ENCODE data around the gene PPARG. TPM values are rescaled to one million over a fixed set of nuclear protein-coding genes. Genes with fewer than 3 reads are reported as not detected.

Gene PPARG
- polyA plus RNA-seq, 4 donors = 26.8 to 51.6 (median 32.3) TPM

DNA sequence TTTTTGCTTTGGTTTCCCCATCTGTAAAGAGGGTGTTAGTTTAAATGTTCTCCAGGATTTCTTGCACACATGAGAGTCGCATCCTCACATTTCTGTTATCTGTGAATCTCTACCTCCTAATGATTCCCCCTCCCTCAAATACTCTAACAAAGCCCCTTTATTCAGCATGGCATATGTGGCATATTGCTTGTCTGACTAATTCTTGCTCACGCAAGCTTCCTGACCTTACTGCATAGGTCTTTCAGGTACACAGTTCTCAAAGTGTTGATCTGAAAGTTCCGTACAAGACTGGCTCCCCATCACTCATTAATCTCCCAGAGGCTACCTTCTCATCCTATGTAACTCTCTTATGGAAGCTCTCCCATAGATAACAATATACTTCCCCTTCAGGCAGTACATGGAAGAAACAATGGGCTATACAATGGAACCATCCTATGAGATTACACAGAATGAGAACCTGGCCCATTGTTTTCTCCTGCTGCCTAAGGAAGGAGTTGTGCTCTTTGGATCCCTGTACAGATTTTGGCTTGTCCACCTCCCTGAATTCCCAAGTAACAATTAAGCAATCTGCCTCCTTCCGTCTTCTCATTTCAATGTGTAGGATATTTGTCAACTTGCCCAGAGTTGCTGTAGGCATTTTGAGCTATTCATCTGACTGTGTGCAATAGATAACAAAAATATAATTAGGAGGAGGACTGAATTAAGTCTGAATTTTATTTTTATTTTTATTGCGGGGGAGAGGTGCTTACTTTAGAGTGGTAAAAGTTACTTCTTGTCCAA lies 51.0 kb downstream of the PPARG start:
- DNase-seq (ENCODE audit: low read depth in 4 of 4, low spot score in 3 of 4) = no peak

DNA sequence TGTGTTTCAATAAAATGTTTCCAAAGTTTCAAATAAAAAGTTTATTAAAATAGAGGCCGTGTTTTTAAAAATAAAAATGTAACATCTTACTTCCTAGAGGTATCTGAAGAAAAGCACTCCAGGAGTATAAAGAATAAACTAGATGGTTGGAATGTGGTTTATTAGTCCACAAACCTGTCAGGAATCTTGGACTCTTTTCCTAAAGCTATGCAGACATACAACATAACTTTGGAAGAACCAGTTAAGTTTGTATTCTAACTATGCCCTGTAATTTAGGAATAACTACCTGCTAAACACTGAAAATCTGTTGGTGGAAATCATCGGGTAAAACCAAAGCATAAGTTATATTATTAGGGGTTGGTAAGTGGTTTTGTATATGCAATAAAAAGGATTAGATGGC lies 51.6 kb downstream of the PPARG start:
- no peak for DNase-seq (ENCODE audit: low read depth in 4 of 4, low spot score in 3 of 4)

DNA sequence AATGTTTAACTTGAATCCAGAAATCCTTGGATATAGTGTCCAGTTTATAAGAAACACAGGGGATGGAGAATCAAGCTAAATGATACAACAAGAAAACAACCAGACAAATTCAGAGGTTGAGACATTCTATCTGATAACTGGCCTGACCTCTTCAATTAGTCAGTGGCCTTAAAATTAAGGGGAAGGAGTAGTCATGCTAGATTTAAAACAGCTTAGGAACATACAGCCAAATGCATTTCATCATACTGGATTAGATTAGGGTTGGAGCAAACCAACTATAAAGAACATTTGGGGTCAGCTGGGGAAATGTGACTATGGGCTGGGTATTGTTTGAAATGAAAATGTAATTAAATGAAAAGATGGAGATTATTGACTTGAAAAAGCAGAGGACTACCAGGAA lies 53.3 kb downstream of the PPARG start:
- DNase-seq (ENCODE audit: low read depth in 4 of 4, low spot score in 3 of 4) = no peak

DNA sequence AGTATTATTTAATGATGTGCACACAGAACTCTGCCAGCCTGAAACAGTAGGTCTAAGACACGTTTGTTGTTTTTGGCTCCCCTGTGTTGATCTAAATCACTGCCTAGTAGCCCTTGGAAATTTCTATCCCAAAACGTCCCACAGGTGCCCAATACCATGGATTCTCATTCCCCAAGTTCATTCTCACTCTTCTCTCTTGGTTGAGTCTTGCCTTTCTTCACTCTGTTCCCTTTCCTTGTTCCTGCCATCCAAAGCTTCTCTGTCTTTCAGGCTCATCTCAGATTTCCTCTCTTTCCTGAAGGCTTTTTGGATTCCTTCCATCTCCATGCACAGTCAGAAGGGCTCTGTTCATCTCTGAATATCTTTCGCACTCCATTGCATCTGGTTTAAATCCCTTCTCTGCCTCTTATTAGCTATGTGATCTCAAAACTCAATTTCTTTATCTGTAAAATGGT lies 54.2 kb downstream of the PPARG start:
- DNase-seq (ENCODE audit: low read depth in 4 of 4, low spot score in 3 of 4) = no peak

DNA sequence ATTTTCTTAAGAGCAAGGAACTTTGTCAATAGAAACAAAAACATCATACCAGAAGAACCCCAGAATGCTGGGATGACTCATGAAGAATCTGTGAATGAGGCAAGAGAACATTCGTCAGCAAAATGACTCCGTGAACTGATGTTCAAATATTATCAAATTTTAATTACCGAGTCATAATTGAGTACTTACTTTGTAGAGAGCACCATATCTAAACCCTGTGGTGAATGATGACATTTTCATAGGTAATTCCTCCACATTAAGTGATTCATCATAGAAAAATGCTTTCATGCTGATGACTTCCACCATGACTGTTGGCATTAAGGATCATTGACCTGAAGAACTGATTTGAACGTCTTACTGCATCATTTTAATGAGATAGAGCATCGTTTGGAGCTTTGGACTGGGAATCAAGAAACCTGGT lies 56.3 kb downstream of the PPARG start:
- DNase-seq (ENCODE audit: low read depth in 4 of 4, low spot score in 3 of 4) = no peak

DNA sequence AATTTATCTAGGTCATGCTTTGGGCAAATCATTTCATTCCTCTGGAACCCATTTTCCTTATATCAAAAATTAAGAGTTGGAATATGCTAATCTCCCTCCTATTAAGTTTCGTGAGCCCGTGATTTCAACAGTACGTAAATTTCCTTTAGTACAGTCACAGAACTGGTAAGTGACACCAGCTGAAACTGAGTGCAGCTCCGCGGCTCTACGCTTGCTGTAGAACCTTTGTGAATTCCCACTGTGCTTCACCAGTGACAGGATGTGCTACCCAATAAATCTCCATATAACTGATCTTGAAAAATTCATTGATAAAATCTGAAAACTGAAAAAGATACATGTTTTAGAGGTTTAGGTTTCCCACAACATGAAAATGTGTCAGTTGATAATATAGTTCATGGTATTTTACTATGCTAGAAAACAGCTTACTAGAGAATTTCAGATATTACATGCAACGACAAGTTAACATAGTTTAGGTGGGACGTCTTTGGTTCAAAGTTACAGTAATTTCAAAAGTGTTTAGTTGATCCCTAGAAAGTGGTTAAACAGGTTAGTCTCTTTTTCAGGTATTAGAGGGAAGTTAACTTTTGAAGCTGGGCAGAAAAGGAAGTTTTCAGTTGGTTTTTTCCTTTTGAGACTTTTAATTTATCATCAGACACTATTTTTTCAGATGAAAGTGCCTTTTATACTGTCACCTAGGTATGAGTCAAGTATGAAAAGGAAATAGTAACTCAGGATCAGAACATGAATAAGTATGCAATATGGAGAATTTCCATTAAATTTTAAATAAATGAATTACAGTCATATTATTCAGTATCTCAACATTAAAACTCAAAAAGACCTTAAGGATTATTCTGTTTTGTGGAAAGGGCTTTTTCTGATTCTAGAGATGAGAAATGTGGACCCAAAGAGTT lies 57.0 kb downstream of the PPARG start:
- DNase-seq (ENCODE audit: low read depth in 4 of 4, low spot score in 3 of 4) = no peak

DNA sequence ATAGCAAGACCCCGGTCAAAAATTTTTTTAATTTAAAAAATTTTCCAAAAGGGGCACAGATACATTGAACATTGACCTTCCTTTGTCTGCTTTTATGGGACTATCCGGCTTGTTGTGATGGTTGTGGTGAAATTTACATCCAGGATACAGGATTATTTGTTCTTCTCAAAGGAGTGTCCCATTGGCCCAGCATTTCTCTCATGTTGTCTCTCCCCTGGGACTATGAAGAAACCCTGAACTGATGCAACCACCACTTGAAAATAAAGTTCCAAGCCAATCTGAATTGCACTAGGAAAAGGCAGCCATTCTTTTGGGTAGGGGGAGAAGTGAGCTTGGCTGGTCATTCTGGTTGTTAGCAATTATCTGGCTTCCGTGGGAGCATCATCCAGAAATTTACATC lies 58.4 kb downstream of the PPARG start:
- no peak for DNase-seq (ENCODE audit: low read depth in 4 of 4, low spot score in 3 of 4)

DNA sequence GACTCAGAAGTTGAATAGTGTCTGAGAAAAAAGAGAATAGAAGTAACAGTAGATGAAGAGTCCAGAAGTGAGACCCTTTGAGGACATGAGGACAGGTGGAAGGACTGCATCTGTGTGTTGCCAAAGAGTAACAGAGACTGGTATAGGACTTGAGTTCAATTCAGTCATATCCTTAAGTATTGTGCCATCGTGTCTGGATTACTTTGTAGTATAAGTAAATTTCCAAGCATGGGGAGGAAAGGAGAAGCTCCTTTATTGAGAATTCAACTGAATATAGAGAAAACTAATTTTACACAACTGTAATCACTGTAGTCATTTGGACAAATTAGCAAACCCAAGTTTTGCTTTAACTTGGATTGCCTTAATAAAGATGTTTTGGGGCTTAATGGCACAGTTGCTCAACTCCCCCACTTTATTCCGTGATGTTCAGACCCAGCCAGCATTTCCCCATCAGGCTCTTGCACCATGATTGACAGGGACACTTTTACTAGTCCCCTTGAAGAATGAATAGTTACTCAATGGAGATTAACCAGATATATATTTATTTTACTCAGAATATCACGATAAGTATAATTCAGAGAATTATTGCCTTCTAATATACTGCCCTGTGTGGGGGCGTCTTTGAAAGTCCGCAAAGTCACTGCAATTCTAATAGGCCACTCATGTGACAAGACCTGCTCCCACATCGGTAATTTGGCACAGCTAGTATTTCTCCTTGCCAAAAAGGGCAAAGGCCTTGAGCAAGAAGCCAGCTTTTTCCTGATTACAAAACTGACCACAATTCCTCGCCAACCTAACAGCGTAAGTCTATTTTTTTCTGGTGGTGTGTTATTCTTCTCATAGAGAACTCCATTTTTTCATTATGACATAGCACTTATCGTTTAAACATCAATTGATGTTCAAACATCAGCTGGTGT lies 61.3 kb downstream of the PPARG start:
- DNase-seq (ENCODE audit: low read depth in 4 of 4, low spot score in 3 of 4) = no peak

DNA sequence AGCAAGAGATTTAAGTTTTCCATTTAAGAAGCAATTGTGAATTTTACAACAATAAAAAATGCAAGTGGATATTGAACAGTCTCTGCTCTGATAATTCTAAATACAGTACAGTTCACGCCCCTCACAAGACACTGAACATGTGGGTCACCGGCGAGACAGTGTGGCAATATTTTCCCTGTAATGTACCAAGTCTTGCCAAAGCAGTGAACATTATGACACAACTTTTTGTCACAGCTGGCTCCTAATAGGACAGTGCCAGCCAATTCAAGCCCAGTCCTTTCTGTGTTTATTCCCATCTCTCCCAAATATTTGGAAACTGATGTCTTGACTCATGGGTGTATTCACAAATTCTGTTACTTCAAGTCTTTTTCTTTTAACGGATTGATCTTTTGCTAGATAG lies 62.3 kb downstream of the PPARG start:
- DNase-seq (ENCODE audit: low read depth in 4 of 4, low spot score in 3 of 4) = no peak

DNA sequence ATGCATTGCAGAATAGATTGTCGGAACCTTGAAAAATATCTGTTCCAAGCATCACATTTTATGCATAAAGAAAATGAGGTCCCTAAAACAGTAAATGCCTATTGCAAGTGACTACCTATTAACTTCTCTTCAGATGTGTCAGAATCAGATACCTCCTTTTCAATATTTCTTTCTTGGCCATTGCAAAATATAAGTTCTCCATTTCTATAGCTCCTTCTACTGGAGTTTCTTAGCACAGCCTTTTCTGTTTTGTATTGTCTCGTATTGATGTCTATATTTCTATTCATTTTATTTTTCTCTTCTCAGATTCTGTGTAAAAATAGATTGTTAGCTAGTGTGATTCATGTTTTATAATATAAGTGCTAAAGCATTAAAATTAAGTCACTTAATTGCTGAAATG lies 63.4 kb downstream of the PPARG start:
- DNase-seq (ENCODE audit: low read depth in 4 of 4, low spot score in 3 of 4) = no peak

DNA sequence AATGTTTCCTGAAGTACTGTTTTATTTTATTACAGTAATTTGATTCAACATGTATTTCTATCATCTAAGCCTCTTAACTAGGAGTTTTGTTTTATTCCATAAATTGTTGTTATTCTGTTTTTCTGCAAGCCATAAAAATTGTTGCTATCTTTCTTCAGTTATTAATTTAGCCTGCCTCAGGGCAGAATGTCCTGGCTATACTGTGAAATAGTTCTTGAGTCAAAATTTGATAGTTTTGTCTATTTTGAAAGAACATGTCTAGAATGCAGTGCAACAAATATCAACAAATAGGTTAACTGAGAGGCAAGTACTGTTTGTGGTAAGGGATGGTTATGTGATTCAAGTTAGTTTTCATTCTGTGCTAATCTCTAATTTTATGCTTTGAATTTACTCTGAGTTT lies 63.9 kb downstream of the PPARG start:
- no peak for DNase-seq (ENCODE audit: low read depth in 4 of 4, low spot score in 3 of 4)

DNA sequence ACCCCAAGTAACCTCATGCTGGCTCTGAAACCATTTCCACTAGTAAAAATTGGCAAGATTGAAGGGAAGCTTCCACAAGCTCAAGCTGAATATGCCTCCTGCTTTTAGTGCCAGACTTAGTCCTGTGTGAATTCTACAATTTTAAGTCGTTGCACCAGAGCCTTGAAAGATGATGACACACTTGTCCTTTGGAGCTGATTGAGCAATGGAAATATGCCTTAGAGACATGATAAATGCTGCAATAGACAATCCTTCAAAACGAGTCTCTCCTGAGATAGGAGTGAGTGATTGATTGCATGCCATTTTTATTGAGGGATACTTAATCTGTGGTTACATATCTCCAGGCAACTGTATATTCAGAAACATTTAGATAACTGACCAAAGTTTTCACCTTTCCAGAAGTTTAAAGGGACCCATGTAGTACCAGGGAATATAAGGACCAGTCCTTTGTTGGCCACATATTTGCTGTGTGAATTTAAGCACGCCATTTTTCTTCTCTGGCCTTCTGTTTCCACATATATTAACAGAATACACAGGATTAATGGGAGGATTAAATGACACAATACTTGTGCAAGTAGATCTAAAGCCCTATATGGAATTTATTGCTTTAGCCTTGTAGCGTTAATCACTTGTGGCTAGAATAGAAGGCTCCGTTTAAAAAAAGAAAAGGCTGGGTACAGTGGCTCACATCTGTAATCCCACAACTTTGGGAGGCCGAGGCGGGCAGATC lies 65.1 kb downstream of the PPARG start:
- DNase-seq (ENCODE audit: low read depth in 4 of 4, low spot score in 3 of 4) = no peak

DNA sequence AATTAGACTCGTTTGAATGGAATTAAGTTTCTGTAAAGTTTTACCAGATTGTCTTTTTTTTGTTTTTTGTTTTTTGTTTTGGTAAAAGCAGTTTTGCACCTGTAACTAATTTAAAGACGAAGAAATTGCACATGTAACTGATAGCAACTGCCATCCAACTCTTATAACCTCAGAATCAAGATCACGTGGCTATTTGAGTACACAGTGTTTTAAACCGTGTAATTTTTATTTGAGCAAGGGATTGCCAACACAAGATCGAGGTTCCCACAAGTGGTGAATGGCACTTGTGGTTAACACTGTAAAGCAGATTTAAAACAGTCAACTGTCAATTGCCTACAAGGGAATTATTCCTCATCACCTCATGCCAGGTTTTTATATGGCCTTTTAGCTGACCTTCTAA lies 67.3 kb downstream of the PPARG start:
- no peak for DNase-seq (ENCODE audit: low read depth in 4 of 4, low spot score in 3 of 4)

DNA sequence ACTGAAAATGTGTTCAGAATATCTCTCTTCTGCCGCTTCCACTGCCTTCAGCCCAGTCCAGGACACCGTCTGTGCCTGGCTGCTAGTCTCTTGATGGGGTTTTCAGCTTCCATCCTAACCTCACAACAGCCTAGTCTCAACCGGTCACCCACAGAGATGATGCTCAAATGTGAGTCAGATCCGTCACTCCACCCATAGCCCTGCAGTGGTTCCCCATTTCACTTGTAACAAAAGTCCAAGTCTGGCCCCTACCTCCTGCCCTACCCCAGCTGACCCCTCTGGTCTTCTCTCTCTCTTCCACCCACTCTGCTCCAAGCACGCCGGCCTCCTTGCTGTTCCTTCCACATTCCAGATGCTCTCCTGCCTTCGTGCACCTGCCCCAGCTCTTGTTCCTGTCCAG lies 68.1 kb downstream of the PPARG start:
- DNase-seq (ENCODE audit: low read depth in 4 of 4, low spot score in 3 of 4) = no peak

DNA sequence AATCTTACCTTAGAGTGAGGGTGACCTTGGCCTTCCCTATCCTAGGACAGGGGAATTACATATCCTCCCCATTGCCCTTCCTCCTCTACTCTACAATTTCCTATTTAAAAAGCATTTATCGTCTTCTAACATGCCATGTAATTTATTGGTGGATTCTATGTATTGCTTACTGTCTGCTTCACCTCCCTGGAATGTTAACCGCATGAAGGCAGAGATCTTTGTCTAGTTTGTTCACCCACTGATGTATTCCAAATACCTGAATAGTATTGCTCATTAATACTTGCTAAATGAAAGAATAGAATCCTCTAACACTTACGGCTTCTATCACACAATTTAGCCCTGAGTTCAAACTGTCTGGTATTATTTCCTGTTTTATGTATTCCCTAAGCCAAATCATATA lies 68.6 kb downstream of the PPARG start:
- no peak for DNase-seq (ENCODE audit: low read depth in 4 of 4, low spot score in 3 of 4)

DNA sequence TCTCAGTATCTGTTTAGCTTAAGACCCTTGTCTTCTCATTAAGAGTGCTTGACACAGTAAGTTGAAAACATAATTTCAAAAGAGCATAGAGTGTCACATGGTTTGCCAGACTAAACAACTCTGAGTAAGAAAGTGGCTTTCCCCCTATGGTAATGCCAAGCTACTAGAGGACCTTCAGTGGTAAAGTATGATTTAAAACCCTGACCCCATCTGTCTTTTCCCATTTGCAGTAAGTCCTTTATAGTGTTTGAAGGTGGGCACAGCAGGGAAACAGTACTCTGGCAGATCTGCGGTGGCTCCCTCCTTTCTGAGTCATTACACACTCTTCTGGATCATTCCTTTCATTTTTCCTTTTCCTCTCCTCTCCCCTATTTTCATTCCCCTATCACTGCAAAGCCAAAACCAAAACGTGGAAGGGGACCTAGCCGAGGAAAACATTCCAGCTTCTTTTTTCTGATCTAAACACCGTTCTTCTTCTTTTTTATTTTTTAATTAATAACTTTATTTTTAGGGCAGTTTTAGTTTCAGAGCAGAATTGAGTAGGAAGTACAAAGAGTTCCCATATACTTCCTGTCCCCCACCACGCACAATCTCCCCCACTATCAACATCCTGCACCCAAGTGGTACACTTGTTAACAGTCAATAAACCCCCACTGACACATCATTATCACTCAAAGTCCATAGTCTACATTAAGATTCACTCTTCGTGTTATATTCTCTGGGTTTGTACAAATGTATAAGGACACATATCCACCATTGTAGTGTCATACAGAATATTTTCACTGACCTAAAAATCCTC lies 74.7 kb downstream of the PPARG start:
- DNase-seq (ENCODE audit: low read depth in 4 of 4, low spot score in 3 of 4) = no peak

DNA sequence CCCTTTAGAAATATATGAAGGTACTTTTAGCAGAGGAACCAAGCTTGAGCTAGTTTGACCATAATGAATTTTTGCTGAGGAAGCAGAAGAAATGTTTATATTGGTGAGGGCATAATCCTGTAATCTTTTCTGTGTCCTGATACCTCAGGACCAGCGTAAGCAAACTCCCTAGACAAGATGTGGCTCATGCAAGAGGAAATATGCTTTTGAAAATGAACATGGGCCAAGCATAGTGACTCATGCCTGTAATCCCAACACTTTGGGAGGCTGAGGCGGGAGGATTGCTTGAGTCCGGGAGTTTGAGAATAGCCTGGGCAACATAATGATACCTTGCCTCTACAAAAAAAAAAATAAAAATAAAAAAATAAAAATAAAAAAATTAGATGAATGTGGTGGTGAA lies 78.5 kb downstream of the PPARG start:
- DNase-seq (ENCODE audit: low read depth in 4 of 4, low spot score in 3 of 4) = no peak

DNA sequence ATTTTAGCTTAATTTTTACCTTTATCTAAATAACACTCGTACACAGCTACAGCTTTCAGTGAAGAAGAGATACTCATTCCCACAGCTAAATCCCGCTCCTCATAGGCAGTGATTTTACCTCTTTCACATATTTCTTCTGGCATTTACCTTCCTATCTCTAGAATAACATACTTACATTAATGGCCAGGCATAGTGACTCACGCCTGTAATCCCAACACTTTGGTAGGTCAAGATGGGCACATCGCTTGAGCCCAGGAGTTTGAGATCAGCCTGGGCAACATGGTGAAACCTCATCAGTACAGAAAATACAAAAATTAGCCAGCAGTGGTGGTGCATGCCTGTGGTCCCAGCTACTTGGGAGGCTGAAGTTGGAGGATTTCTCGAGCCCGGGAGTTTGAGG lies 80.2 kb downstream of the PPARG start:
- no peak for DNase-seq (ENCODE audit: low read depth in 4 of 4, low spot score in 3 of 4)

DNA sequence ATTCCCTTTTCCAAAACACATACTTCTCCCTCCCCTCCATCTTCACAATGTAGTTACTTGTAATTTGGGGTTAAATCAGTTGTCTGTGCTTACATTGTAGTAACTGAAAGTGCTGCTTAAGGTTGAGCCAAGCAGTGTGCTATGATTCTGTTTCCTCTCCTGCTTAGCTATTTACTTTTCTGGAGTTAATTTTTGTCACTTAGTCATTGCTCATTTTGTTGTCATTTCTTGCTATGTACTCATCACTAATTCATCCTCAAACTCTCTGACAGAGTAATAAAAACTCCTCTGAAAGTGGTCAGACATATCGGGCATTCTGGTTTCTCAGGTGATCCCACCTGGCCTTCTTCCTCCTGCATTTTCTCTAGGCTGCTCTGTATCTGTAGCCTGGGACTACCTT lies 80.7 kb downstream of the PPARG start:
- no peak for DNase-seq (ENCODE audit: low read depth in 4 of 4, low spot score in 3 of 4)
